Activated CD8-positive, alpha-beta memory T cell treated with anti-CD3 and anti-CD28 coated beads for 48 hours (primary cell): Measurements from ENCODE around the gene SQOR.

Source experiments
- DNase-seq, 3 experiments: peaks; one replicate each; pipeline ENCODE4 v3.0.0-alpha.2; 2020; ENCODE audit warnings: low read depth in 2 of 3, low spot score in 2 of 3

SQOR gene

GRCh38 chr15:45634432-45635190, at the start of gene SQOR:
Gene SQOR (plus strand): TSS chr15:45635029. CDS start chr15:45658924, 23,895 bp downstream.
- DNase-seq = peak; percentile 32 to 56 (median 45)

DNA sequence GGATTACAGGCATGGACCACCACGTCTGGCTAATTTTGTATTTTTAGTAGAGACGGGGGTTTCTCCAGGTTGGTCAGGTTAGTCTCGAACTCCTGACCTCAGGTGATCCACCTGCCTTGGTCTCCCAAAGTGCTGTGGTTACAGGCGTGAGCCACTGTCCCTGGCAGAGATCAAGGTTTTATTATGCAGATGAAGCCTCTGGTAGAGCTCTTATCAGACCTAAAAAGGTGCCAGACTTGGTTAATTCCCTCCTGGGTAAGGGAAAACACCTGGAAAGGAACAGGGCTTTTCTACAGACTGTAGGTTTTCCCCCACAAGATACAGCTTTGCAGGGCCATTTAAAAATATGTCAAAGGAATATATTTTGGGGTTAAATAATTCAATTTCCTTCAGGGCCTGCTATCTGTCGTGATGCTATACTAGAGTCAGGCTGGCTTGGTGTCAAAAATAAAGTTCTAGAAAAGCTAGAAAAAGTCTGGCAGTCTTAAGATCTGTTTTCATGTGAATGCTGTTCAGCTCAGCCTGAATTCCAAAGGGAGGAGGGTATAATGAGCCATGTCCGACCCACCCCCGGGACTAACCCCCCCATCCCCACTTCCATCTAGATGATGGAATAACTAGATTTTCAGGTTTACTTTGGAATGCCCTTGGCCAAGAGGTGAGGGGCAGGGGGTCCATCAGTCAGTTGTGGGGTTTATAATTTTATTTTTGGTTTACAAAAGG, 49.6 kb upstream of the SQOR start:
- no peak for DNase-seq

DNA sequence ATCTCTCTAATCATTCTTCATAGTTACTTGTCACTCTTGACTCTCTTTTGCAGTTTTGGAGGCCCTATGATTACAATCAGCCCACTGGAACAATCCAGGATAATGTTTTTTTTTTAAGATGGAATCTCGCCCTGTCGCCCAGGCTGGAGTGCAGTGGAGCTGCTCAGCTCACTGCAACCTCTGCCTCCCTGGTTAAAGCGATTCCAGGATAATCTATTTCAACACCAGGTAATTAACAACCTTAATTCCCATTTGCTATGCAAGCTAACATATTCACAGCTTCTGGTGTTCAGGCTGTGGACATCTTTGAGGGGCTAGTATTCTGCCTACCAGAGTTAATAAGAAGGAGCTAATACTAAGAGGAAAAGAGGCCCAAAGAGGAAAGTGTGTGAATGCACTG, 48.7 kb upstream of the SQOR start:
- no peak for DNase-seq

GRCh38 chr15:45586601-45587094, 48.2 kb upstream of the SQOR start:
- no peak for DNase-seq

DNA sequence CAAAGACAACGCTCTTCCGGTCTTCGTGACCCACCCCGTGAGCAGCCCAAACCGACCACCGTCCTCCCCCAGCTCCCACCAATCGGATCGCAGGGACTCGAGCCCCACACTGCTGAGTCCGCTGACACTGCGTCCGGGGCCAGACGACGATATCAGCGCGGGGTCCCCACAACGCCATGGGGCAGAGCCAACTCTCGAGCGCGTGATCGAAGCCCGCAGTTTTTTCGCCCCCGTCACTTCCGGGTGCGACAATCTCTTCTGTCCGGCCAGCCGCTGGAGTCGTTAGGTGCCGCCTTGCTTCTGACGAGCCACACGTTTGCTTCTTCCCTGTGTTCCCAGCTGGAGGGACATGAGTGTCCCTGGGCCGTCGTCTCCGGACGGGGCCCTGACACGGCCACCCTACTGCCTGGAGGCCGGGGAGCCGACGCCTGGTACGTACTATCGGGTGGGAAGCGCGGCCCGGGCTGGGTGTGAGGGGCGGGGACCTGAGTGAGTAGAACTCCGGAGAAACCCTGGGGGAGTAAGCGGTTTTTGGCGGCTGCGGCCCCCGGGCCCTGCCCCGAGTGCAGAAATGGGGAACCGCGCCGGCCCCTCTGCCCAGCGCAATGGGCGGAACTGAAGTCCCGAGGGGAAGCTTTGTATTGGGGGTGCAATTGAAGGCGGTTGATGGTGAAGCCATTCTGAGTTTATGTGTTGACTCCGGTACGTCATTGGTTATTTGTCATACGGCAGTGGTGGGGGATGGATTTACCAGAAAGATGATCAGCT, 47.5 kb upstream of the SQOR start, which contains the start of gene BLOC1S6:
BLOC1S6 (plus strand) TSS at position 285 of the 768 bp plus-strand sequence; CDS start at position 350, 65 bp downstream.
- peak; percentile 76 to 92 (median 76) for DNase-seq

DNA sequence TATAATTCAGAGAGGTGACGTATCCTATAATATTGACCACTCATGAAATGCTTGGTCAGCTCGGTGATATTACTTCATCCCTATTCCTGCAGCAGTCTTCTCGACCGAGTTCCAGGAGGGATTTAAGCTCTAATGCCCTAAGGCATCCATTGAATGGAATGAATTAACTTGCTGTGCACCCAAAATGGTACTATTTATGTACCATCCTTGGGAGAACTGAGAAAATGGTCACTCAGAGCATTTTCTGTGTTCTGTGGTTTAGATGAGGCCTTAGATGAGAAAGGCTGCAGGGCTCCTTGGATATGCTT, 47.0 kb upstream of the SQOR start:
- DNase-seq = no peak

DNA sequence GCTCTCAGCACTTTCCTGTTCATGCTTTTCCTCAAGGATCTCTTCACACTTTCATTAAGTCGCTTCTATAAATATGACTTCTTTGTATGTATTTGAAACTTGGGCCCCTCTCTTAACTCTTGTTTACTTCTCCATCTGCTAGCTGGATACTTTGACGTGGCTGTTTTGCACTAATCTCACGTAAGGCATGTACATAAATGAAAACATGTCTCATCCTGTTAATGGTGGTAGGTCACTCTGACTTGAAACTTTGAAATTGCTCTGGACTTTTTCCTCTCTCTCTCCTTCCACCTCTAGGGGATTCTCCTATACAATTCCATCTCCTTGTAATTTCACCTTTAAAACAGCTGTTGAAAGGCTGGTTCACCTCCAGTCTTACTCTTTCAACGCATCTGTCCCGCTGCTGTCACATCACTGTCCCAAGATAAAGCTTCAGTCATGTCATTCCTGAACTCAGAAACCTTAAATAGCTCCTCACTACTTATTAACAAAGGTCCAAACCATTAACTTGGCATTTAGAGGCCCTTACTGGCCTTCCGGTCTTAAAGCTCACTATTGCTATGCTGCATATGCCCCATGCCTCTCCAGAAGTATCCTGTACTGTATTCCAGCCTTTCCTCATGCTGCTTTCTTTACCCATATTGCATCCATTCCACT, 46.5 kb upstream of the SQOR start:
- DNase-seq = no peak

GRCh38 chr15:45589256-45589655, 45.6 kb upstream of the SQOR start:
- DNase-seq = no peak

DNA sequence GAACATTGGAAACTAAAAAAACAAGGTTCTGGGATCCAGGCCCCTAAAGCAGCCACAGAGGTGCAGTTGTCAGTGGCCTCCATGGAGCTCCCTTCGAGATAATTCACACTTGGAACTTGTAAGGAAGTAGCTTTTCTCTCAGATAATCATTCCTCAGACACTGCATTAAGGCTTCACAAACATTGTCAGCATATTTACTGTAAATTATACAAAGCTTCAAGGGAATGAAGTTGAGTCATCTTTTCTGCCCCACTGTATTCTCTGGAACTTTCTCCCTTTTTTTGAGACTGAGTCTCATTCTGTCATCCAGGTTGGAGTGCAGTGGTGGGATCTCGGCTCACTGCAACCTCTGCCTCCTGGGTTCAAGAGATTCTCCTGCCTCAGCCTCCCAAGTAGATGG, 40.5 kb upstream of the SQOR start:
- DNase-seq = no peak

DNA sequence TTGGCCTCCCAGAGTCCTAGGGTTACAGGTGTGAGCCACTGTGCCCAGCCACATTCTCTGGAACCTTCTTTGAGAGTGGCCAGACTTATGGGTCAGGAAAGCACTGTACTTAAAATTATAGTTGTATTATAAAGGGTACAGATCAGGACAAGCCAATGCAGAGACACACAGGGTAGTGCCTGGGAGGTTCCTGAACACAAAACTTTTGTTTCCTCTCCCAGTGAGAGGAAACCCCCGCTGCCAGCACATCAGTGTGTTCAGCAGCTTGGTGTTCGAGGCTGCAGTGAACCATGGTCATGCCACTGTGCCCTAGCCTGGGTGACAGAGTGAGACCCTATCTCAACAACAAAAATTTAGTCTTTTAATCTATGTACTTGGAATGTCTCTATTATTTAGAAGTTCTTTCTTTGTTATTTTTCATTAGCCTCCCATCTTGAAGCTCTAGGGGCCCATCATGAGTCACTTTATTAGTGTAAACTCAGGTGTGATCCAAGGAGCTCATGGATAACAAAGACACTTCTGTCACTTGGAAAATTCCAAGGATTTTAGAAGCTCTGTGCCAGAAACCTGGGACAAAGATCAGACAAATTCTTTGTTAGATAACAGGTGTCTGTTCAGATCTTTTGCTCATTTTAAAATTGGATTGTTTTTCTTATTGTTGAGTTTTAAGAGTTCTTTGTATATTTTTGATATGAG, 39.8 kb upstream of the SQOR start:
- no peak for DNase-seq

GRCh38 chr15:45603881-45604280, 30.9 kb upstream of the SQOR start:
- DNase-seq = no peak

GRCh38 chr15:45604326-45604725, 30.5 kb upstream of the SQOR start:
- DNase-seq = no peak

DNA sequence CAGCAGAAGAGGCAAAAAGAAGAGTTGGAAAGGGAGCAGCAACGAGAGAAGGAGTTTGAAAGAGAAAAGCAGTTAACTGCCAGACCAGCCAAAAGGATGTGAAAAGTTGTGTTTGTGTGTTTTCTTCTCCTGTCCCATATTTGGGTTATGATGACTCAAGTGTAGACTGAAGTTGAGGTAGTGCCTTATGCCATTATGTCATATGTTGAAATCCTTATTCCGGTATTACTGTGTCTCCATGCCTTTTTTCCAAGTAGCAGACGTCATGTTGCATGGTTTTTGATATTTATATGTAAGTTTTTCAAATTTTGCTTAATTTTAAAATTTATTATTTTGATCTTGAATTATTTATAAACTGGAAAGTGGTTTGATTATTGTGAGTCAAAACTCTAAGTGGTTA, 28.4 kb upstream of the SQOR start:
- DNase-seq = no peak

DNA sequence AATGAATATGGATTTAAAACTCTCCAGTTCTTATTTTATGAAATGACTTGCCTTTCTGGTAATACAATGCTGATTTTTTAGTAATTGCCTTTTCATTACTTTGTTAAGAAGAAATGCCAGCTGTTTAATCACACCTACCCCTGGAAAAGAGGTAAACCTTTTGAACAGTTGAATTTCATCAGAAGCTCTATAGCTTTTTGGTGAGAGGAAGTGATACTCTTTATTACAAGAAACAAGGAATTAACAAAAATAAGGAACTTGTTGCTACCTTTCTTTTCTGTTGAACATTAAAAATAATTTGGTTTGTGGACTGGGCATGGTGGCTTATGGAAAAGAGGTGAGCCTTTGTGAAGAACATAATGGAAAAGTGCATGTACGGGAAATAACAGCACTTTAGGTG, 28.0 kb upstream of the SQOR start:
- DNase-seq = no peak

- DNase-seq = no peak
Observed at GRCh38 chr15:45611305-45611704, 23.5 kb upstream of the SQOR start.

DNA sequence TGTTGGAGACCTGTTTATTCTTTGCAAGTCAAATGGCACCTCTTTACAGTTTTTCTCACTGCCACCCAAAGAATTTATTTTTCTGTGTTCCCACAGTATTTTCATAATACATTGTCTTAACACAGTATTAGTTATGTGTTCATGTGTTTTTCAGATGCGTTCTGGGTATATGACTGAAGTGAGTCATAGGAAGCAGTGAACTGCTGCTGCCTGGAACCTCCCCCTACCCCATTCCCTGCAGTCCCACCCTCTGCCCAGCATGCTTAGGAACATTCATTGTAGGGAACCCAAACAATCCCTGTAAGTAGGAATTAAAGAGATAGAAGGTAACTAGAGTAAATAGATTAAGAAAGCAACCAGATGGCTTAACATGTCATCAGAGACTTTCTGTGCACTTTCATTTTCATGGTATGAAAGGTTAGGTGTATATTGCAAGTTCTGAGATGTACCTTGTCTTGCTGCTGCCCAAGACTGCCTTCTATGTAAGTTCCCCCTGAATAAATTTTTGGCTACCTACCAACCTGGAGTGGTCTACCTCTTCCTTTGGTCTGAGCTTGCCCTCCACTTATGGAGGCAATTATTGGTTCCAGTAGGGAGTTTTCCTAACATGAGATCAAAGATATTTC, 21.9 kb upstream of the SQOR start:
- DNase-seq = no peak

DNA sequence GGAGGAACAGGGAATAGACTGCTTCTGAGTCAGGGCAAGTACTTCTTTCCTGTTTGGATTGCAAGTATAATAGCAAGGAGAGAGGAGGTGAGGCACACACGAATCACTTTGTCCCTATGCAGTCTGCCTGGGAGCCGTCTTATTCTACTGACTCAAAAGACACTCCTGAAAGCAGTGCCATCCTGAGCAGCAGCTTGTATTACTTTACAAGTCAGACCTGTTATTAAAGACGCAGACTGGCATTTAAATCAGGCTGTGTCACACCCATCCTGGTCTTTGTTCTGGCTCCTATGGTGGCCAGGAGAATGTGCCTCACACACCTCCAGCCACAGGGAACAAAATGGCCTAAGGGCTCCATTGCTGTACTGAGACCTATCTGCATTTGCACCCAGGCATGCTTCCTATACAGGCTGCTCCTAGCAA, 17.9 kb upstream of the SQOR start:
- no peak for DNase-seq

DNA sequence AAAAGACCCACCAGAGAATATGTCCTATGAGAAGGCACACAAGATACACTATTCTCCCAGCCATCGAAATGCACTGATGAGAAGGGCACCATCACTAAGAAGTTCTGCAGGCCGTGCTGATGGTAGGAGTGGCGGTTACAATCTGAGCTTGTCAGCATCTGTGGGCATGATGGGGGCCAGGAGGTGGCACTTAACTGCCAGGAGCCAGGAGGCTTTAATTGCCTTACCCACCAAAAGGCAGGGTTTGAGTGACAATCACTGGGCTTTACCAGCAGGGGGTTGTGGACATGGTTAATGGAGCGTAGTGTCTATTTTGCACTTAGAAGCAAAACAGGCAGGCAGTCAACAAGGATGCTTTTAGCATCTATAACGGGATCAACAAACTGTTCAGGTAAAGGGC, 16.0 kb upstream of the SQOR start:
- DNase-seq = no peak

DNA sequence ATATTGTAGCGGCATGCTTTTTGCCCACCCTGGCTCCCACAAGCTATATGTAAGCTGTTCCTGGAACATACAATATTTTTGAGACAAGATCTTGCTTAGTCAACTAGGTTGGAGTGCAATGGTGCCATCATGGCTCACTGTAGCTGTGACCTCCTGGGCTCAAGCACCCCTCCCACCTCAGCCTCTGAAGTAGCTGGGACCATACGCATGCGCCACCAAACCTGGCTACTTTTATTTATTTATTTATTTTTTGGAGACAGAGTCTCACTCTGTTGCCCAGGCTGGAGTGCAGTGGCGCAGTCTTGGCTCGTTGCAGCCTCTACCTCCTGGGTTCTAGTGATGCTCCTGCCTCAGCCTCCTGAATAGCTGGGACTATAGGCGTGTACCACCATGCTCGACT, 6.7 kb upstream of the SQOR start:
- DNase-seq = no peak
